GM12865 (cell line): ENCODE results near the gene ANKRD52.

ENCODE experiments used
- DNase-seq: peaks from one replicate; pipeline ENCODE4 v3.0.0; 2010; ENCODE audit warnings: low read depth
- H3K4me3 ChIP-seq: 2 replicates; pipeline ENCODE4 v1.5.1; 2011; ENCODE audit warnings: mild to moderate bottlenecking, low read depth, low read length, control low read depth
- CTCF ChIP-seq: IDR thresholded peaks from 2 replicates; pipeline ENCODE4 v1.5.1; 2011; ENCODE audit warnings: low read length, control low read depth, low read depth, inconsistent platforms; ENCODE audit not compliant: insufficient read depth; ENCODE audit errors: missing control alignments

ANKRD52 gene

GRCh38 chr12:56299853-56300643 is 41.9 kb upstream of the ANKRD52 start, which contains the start of gene CS:
Gene CS, minus strand, starts transcription at chr12:56300330. Its CDS starts 129 bp downstream, at chr12:56300201.
- DNase-seq = peak; percentile 99
- H3K4me3 ChIP-seq = peak within 1 kb of the TSS; percentile 71
- no peak for TF ChIP-seq CTCF

- peak; percentile 63 for DNase-seq
- peak overlapping the region; percentile 71 for H3K4me3 ChIP-seq
- no peak for TF ChIP-seq CTCF
Observed at GRCh38 chr12:56299308-56299852, 41.2 kb upstream of the ANKRD52 start.

- peak overlapping the region; percentile 71 for H3K4me3 ChIP-seq
- TF ChIP-seq CTCF = no peak
- peak; percentile 8 for DNase-seq
Observed at GRCh38 chr12:56298828-56299227, 40.6 kb upstream of the ANKRD52 start.

- no peak overlapping the region for H3K4me3 ChIP-seq
- TF ChIP-seq CTCF = no peak
- no peak for DNase-seq
Observed at GRCh38 chr12:56297400-56297799, 39.2 kb upstream of the ANKRD52 start.

- no peak for TF ChIP-seq CTCF
- H3K4me3 ChIP-seq = no peak overlapping the region
- peak; percentile 27 for DNase-seq
Observed at GRCh38 chr12:56296295-56296694, 38.1 kb upstream of the ANKRD52 start.

GRCh38 chr12:56293795-56294194 is 35.6 kb upstream of the ANKRD52 start:
- no peak for DNase-seq
- no peak for TF ChIP-seq CTCF

More at GRCh38 chr12:56293795-56294194, 35.6 kb upstream of the ANKRD52 start:
- H3K4me3 ChIP-seq = no peak overlapping the region
